Stimulated activated CD8-positive, alpha-beta memory T cell treated with anti-CD3 and anti-CD28 coated beads, Interleukin-4, amount 100 ng/mL, for 1 hour (primary cell): Measurements from ENCODE around the gene AQP1.

Source experiments
- DNase-seq, 2 donors: peaks; one replicate each; pipeline ENCODE4 v3.0.0-alpha.2; 2020; ENCODE audit warnings: low read depth in 2 of 2, low spot score in 1 of 2

The AQP1 gene

DNA sequence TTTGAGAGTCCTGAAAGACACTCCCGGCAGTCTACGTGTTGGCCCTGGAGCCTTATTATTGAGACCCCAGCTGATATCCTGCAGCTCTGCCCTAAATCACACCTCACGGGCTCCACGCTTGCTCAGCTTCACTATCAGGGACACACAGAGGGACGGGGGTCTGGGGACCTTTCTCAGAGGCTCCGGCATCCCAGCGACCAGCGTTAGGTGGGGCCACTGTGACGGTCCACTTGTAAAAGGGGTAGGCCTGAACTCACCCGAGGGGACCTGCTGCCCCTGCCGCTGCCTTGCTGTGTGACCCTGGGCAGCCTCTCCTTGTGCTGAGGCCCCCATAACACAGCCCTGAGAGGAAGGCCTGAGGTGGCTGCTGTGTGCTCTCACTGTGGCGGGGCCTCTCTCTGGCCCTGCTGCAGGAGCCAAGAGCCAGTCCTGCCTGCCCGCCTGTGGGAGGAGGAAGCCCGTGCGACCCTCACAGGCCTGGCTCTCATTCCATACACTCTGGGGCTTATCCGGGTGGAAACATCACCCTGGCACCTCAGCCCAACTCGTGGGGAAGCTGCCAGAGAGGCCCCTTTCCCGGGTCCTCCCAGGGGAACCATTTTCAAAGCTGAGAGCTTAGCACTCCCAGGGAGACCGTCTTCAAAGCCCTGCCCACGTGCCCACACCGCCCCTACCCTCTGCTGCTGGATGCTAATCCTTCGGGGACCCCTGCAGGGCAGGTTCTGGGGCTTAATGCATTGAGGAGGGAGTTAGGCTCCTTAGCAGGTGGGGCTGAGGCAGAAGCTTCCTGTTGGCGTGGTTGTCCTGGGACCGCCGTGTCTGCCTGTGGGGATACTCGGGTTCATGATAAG is 21.7 kb downstream of the AQP1 start:
- no peak for DNase-seq

GRCh38 chr7:30934225-30934624 is 22.6 kb downstream of the AQP1 start:
- DNase-seq: no peak

DNA sequence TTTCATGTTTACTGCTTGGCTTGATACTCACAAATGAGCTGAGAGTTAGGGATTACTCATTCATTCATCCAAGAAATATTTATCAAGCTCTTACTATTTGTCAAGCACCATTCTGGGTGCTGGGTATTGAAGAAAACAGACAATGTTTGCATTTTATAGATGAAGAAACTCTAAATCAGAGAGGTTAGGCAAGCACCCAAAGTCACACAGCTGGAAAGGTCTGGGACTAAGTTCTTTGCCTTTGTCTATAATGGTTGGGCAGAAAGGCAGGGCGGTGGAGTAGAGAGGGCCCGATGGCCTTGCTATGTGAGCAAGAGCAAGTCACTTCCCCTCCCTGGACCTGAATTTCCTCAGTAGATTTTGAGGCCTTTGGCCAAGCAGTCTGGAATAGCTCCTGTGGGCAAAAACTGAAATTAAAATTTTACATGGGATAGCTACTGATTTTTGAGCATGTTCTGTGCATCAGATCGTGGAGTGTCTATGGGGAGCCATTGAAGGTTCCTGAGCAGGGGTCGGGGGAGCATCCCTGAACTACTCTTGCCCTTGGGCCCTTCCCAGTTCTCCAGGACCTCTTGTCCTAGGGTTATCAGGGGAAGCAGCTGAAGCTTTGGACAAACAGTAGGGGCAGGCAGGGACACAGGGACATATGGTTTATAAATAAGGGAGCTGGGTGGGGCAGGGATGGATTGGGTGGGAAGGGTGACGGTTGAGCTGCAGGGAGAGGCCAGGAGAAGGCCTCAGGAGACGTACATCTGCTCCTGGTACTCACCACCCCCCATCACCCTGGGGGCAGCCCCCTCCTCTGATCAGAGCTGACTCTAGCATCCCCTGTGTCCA is 23.3 kb downstream of the AQP1 start:
- no peak for DNase-seq

DNA sequence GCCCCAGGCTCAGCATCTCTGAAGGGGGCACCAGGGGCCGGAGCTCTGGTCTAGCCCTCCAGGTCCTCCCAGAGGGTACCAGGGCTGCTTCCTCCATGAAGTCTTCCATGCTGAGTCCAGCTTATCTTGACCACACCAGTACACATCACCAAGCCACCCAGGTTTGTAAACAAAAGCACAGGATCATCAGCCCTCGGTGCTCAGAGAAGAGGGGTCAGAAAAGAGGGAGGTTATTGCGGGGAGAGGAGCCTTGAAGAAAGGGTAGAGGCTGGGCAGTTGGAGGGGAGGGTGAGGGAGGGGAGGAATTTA is 23.9 kb downstream of the AQP1 start:
- no peak for DNase-seq

GRCh38 chr7:30936650-30937245 is 25.1 kb downstream of the AQP1 start:
- DNase-seq: no peak

GRCh38 chr7:30937416-30937815 is 25.8 kb downstream of the AQP1 start:
- no peak for DNase-seq

DNA sequence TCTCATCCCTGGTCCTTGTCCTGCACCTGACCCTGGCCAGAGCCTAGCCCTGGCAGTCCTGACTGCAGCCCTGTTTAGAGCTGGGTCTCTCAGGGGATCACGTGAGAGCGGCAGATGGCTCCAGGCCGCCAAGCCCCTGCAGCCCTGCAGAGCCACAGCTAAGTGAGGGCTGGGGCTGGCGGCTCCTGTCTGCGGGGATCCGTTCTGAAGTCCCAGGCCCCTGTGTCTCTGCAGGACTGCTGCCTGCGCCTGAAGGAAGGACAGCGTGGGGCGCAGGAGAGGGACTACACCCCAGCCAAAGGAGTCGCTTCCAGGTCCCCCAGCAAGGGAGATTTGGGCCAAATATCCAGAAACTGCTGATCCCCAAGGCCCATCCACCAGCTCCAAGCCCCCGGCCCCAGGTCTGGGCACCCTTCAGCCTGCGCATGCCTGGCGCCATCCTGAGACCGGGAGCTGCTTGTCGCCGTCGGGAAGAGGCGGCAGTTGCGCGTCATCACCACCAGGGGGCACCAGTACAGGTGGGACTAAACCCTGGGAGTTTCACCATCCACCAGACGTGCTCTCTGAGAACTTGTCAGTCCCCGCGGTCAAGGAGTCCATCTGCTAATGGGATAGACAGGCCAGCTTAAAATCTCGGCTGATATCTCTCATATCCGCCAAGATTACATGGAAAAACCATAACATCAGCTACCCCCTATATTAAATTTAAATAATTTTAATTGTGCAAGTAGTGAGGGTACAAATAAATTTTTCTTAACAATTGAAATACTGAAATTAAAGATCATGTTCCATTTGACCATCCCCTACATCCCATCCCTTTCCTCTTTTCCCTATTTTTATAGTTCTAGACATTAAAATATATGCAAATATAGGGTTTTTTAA is 27.0 kb downstream of the AQP1 start:
- peak; percentile 27 to 30 for DNase-seq

GRCh38 chr7:30941582-30942323 is 30.1 kb downstream of the AQP1 start:
- no peak for DNase-seq

GRCh38 chr7:30950197-30950596 is 38.5 kb downstream of the AQP1 start:
- no peak for DNase-seq

DNA sequence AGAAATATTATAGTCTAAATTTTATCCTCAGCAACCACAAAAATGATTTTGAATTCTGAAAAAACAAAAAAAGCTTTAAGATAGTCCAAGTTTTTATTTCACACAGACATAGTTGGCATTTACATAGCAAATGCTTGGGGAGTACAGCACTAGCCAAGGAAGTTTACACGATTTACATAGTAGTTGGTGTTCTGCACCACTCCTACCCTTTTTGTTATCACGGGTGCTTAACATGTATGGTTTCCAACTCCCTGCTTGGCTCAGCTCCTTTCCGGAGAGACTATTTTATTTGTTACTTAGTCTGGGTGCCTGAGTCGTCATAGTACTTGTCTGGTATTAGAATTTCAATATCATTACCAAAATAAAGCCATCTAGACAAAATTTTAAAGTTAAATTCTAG is 43.3 kb downstream of the AQP1 start:
- no peak for DNase-seq

GRCh38 chr7:30956704-30957103 is 45.1 kb downstream of the AQP1 start:
- no peak for DNase-seq

- DNase-seq: no peak
These were observed 52.2 kb downstream of the AQP1 start, which contains the start of gene GHRHR for GRCh38 chr7:30963842-30964241. TSS of gene GHRHR (plus strand) at chr7:30963953. CDS start at chr7:30964069, 116 bp downstream.

- DNase-seq: no peak
These were observed 53.7 kb downstream of the AQP1 start for GRCh38 chr7:30965372-30965771.

DNA sequence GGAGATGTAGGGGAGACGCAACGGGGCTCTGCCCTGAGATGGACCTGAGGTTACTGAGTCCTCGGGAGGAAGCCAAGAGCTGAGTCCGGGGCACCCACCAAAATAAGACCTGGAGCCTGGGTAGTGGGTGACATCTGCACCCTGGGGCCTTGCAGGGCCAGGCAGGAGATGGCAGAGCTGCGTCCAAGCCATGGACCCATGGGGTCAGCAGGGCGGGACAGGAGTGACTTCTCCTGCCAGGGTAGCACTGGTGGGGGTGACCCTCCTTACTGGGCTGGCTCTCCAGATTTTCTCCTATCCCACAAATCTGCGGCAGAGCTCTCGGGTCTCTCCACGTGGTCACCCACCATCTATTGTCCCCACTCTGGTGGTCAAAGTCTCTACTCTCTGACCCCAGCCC is 54.2 kb downstream of the AQP1 start:
- DNase-seq: no peak

DNA sequence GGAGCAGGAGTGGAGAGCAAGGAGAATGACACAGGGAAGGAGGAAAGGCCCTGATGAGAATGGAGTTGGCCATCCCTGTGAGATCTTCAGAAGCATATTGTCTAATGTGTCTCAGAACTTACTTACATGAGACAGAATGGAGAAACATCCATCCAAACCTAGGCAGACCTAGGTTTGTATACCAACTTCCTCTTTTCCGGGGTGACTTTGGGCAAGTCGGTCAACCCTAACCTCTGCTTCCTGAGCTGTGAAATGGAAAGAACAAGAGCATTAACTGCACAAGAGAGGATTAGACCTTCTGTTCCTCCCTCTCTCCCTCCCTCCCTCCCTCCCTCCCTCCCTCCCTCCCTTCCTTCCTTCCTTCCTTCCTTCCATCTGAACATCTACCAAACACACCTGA is 56.6 kb downstream of the AQP1 start:
- DNase-seq: no peak

DNA sequence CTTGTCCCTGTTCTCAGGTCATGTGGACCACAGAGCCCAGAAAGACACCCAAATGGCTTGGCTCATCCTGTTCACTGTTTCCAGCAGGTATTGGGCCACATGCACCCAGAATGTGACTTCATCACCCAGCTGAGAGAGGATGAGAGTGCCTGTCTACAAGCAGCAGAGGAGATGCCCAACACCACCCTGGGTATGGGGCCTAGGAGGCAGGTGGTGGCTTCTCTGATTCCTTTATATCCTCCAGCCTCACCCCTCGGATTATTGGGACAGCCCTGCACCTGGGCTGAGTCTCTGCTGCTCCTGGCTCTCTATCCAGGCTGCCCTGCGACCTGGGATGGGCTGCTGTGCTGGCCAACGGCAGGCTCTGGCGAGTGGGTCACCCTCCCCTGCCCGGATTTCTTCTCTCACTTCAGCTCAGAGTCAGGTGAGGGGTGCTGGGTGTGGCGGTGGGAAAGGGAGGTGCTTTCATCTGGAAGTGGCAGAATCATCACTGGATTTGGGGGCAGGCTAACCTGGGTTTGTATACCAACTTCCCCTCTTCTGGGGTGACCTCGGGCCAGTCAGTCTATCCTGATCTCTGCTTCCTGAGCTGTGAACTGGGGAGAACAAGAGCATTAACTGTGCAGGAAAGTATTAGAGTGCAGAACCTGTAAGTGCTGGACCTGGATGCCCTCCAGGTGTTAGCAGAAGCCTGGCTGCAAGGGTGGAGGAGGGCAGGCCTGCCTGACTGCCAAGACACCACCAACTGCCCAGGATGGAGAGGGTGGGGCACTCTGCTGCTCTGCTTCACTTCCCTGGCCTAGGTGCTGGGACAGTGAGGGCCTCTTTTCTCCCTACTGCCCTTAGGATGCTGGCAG is 57.3 kb downstream of the AQP1 start:
- DNase-seq: no peak

DNA sequence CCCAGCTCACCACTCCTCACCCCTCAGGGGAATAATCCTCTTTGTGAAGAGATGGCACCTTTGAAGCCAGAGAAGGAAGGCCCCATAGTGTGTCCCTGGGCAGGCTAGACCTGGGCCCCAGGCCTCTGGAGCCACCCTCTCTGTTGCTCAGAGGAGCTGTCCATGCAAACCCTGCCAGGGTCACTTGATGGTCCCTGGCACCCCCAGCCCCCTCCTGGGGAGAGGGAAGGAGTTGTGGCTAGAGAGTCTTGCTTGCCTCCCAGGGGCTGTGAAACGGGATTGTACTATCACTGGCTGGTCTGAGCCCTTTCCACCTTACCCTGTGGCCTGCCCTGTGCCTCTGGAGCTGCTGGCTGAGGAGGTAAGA is 57.9 kb downstream of the AQP1 start:
- DNase-seq: no peak

- DNase-seq: no peak
These were observed 58.4 kb downstream of the AQP1 start for GRCh38 chr7:30970074-30970473.

GRCh38 chr7:30970594-30971094 is 59.0 kb downstream of the AQP1 start:
- DNase-seq: no peak
